GM18873 (cell line): ENCODE results near the gene ITM2C.

ENCODE experiments used
- ATAC-seq: cut with Tn5 transposase; IDR thresholded peaks from one replicate; pipeline ENCODE4 v1.9.1; 2021; ENCODE audit warnings: mild to moderate bottlenecking, moderate library complexity, moderate number of reproducible peaks; ENCODE audit not compliant: unreplicated experiment, low FRiP score

Gene ITM2C

GRCh38 chr2:230922951-230923717 lies 58.4 kb downstream of the ITM2C start:
- no peak for ATAC-seq

GRCh38 chr2:230924092-230924469 lies 59.3 kb downstream of the ITM2C start:
- ATAC-seq = no peak

- ATAC-seq = no peak
Measured at GRCh38 chr2:230924470-230925341, 60.0 kb downstream of the ITM2C start, which contains the start of gene GPR55. Gene GPR55 (minus strand): TSS chr2:230925242. CDS start chr2:230910962, 14,280 bp downstream.

GRCh38 chr2:230925443-230925878 lies 60.7 kb downstream of the ITM2C start:
- ATAC-seq = no peak

- no peak for ATAC-seq
Measured at GRCh38 chr2:230925879-230926765, 61.4 kb downstream of the ITM2C start.

- no peak for ATAC-seq
Measured at GRCh38 chr2:230927711-230928341, 63.1 kb downstream of the ITM2C start.
